SK-N-MC (cell line): Measurements from ENCODE around the gene RLF.

Experiments
- EZH2 ChIP-seq: fragments of 200-600 bp; sonication (generic); IDR thresholded peaks from one replicate; pipeline ENCODE4 v1.6.1; 2017; ENCODE audit warnings: antibody characterized with exemption
- POLR2AphosphoS5 ChIP-seq: IDR thresholded peaks from 2 replicates; pipeline ENCODE4 v1.6.1; 2012; ENCODE audit warnings: mild to moderate bottlenecking, low read depth, low read length, borderline replicate concordance

DNA sequence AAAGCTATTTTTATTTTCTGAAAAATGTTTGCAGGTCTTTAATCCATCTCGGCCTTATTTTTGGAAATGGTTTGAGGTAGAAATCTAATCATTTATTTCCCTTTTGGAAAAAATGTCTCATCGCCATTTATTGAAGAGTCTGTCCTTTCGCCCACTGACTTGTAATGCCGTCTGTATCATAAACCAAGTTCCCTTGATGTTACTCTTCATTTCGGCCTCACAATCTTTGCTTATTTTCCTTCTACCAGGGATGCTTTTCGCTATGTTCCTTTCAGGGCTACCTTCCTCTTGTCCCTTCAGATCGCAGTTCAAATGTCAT, 422 bp upstream of the RLF start:
- no peak for TF ChIP-seq EZH2
- no peak for TF ChIP-seq POLR2AphosphoS5
